GM18873 (cell line): Measurements from ENCODE around the gene NUDT1.

ENCODE experiments used
- ATAC-seq: cut with Tn5 transposase; IDR thresholded peaks from one replicate; pipeline ENCODE4 v1.9.1; 2021; ENCODE audit warnings: mild to moderate bottlenecking, moderate library complexity, moderate number of reproducible peaks; ENCODE audit not compliant: unreplicated experiment, low FRiP score

NUDT1 gene

DNA sequence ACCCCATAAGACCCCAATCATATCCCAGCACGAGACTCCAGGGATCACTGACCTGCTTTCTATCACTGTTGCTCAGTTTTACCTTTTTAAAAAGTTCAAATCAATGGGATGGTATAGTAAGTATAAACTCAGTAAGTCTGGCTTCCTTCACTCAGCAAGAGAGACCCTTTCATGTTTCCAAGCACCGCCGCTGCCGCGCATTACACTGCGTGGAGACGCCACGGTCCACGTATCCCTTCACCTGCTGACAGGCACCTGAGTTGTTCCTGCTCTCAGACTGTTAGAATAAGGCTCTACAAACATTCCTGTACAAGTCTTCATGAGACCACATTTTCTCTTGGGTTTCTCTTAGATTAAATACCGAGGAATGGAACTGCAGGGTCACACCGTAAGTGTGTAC, 37.6 kb upstream of the NUDT1 start:
- no peak for ATAC-seq

DNA sequence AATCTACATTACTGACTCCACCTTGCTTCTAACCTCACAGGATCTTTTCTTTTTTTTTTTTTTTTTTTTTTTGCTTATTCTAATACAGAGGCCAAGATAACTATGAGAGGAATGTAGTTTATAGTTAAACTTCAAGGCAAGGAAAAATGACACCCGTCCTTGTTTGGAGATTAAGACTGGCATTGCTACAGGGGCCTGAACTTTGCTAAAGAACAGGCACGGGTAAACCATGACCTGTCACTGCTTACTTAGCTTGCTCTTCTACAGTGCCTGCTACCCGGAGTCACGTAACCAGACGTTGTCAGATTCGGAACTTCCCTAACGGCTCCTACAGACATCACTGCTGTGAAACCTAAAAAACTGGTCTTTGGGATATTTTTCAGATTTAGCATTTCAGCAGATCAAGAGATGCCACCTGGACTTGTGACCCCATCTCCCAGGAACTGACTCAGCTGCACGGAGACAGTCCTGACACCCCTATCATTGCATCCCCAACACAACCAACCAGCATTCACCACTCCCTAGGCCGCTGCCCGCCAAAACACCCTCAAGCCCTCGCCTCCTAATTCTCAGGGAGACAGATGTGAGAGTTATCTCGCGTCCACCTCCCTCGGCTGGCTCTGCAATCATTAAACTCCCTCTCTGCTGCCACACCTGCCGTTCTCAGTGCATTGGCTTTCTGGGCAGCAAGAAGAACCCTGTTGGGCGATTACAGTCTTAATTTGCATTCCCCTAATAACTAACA, 36.8 kb upstream of the NUDT1 start:
- no peak for ATAC-seq

DNA sequence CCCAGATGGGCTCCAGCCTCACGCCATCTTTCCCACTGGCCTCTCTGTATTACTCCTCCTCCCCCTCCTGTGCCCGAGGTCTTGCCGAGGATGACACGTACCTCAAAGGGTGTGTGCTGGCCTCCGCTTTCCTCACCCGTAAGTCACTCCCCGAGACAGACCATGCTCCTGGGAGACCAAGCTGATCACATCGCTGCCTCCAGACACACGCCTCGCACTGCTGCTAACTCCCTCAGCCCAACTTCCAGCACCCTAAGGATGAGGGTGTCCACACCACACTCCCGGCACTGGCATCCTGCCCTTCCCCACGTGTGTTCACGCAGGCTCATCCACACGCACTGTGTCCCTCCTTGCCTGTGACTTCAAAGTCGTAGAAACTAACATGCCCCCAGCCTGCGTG, 33.3 kb upstream of the NUDT1 start:
- ATAC-seq: no peak

DNA sequence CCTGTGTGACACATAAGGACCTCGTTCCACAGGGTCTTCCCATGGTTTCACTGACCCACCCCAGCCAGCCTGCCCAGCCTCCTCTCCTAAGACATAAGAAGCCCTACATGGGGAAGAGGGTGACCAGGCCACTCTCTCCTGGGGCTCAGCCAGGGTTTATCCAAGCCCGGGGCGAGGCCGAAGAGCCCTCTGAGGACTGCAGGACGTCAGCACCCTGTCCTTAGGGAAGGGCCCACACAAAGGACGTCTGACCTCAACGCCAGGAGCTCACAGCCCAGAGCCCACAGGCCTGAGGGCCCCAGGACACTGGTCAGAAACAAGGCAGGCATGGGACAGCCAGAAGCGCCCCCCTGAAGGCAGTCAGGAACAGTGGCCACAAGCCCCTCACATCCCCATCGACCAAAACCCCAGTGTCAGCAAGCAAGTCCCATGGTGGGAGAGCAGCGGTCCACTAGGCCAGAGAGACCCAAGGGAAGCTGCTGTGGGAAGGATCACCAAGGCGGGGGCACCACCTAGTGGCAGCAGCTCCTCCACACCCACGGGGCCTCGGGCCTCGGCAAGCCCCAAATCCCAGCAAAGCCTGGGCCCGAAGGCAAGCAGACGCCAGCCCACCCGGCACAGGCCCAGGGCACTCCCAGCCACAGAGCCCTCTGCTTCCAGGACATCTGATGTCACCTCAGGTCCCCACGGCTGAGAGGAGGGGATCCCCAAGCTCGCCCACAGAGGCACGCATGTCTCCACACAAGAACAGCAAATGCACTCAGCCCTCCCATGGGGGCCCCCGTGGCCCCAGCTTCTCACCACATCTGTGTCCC, 32.7 kb upstream of the NUDT1 start:
- ATAC-seq: no peak

DNA sequence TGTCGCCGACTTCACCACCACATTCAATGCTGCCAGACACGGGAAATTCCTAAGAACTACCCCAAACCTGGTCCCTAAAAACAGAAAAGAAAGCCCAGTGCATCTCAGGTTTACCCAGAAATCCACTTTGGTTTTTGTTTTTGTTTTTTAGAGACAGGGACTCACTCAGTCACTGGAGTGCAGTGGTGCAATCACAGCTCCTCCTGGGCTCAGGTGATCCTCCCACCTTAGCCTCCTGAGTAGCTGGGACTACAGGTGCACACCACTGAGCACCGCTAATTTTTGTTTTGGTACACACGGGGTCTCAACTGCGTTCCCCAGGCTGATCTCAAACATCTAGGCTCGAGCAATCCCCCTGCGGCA, 32.1 kb upstream of the NUDT1 start:
- ATAC-seq: no peak

DNA sequence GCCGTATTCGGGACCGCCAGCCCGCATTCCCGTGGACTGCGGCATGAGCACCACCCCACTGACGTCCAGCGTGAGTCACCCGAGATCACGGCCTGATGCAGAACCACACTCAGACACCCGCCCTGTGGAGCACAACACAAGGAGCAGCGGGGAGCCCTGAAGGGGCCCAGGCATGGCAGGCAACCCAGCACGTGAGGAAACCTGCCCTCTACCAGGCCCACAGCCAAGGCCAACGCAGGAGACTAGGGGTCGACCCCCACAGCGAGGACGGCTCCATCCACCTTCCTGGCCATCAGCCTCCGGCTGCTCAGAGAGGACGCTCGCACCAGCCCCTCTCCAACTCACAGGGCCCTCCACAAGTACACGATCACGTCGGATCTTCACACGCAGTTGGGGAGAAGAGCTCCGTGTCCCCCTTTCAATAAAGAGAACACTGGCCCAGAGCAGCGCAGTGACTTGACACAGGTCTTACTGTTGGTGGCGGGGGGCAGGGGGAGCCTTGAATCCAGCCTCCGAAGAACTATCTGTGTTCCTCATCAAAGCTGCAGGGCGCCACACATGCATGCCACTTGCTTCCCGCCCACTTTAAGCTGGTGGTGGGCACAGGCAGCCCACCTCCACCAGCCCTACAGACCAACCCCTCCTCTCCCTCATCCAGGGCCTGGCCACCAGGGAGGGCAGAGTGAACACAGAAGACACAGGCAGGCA, 31.3 kb upstream of the NUDT1 start:
- no peak for ATAC-seq

DNA sequence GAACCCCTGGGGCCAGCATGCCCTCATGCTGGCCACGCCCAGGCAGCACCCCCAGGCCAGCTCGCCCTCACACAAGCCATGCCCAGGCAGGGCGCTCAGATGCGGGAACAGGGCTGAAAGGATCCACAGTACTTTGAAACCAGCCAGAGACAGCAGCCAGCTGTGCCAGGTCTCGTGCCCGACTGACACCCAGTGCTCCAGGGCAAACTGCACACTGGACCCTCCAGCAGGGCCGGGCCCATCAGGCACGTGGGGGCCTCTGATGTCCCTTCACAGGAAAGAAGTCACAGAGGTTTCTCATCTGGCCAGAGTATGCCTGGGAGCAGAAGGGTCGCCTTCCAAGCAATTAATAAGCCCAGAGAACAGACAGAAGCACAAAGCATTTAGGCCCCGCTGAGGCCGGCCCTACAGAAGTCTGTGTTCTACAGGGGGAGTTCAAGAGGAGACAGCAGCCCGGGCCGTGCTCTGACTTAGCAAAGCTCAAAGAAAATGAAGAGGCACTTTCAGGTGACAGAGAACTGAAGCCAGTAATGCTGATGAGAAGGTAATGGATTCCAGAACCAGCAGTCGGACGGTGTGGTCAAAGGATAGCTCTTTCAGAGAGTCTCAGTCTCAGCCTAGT, 30.7 kb upstream of the NUDT1 start:
- ATAC-seq: no peak

DNA sequence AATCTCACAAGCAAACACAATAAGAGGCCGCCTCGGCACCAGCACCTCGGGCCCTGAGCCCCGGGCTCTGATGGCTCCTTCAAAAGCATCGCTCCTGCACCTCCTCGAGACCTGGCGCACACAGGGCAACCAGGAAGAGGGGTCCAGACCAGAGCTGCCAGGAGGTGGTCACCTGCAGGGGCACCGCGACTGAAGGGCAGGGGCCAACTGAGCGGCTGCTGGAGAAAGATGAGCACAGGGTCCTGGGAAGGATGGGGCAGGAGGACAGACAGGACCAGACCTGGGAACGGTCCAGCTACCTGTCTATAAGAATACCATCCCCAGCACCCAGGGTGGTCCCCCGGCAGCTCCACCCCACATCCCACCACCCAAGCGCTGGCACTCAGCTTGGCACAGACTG, 30.1 kb upstream of the NUDT1 start:
- no peak for ATAC-seq

DNA sequence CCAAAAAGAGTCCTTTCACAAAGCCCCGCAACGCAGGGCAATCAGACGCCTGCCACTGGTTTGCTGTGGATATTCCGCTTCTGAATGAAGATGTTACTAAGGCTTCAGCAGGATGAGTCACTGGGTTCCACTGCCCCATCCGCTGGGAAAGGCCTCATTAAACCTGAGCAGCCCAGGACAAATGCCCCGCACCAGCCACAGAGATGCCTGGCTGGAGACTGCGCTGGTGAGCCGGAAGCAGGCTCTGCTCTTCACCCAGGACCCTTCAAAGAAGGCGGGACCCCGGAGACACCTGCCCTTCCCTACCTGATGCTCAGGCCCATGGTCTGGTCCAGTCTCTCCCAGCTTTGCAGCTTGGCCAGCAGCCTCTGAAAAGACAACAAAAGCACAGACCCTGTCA, 29.1 kb upstream of the NUDT1 start:
- ATAC-seq: no peak

DNA sequence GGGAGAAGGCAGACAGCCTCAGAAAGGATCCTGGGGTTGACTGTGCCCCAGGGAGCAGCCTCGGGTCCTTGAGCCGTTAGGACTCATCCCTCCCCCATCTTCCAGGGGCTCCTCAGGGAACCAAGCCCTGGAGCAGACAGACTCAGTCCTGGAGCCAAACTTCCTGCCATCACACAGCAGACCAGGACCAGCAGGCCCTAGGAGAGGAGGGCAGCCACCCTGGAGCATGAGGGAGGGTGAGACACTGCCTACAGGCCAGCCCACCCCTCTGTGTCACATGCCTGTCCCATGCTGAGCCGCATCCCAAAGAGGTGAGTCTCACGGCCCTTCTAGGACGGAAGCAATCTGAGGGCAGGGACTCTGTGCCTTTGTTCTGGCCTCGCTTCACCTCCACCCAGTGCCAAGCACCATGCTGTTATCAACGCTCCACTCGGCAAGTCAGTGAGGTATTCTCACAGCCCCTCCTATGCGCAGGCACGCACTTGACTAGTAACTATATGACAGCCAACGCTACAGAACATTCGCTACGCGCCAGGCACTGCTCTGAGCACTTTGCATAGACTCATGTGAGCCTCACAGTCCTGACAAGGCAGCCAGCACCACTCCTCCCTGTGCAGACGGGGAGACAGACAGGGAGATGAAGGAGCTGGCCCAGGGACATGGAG, 28.3 kb upstream of the NUDT1 start:
- ATAC-seq: no peak

DNA sequence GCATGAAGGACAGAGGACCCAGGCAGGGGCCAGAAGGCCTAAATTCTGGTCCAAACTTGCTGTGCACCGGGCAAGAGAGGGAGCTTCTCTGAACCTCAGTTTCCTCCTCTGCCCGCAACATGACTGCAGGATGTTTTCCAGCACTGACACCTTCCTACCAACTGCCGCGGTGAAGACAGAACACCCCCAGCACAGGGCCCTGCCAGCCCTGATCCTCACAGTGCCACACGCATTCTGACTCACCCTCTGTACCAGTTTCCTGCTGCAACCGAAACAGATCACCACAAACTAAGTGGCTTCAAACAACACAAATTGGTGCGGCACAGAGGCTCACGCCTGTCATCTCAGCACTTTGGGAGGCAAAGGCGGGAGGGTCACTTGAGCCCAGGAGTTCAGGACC, 27.4 kb upstream of the NUDT1 start:
- no peak for ATAC-seq

DNA sequence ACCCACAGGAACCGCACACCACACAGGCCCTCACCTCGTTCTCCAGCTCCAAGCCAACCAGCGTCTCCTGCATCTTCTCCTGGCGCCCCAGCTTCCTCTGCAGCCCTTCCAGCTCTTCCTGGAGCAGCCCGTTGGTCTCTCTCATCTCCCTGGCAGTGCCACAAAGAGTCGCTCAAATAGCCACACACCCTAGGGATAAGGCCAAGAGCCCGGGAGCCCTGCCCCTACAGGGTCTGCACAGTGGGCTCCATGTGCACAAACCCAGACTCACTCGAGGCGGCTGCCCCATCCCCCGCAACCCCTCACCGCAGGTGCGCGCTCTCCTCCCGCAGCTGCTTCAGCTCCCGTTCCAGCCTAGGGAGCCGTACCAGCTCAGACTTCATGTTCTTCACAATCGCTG, 26.2 kb upstream of the NUDT1 start:
- ATAC-seq: no peak

DNA sequence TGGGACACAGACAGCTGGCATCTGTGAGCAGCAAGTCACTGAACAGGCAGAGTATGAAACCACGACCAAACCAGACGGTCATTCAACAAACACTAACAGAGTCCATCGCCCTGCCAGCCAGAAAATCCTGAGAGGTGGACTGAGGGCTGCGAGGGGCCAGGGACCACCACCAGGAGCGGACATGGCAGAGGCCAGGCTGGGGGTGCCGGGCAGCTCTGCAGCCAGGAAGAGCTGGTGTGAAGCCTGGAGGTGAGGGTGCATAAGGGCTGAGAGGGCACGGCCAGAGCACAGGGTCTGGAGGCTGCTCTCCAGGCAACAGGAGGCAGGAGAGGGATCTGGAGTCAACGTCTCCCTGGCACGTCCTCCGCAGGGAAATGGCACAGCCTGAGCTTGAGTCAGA, 24.8 kb upstream of the NUDT1 start:
- ATAC-seq: no peak

DNA sequence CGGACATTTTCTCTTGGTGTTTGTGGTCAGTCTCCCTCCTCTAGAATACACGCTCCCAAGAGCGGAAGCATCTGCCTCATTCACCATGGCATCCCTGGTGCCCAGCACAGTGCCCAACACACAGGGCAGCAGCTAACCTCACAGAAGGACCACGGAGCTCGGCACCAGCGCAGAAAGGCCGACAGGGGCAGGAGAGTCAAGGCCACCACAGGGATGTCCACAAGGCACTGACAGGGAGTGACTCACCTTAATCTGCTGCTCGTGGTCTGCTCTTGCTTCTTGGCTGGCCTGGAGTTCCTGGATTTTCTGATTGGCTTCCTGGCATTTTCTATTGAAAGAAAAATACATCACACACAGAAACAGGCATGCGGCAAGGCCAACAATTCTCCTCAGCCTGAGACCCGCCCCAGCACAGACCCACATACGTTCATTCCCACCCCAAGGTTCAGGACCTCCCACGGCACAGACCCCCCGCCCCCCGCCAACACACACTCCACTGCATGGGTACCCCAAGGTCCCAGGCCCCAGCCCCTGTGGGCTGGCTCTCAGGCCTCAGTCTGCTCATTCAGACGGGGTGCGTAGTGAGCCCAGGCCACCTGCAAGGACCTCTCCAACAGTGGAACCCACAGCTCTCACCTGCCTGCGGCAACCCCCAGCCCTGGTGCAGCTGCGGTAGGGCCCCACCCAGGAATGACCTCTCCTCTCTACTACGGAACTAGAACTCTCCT, 24.1 kb upstream of the NUDT1 start:
- ATAC-seq: no peak

DNA sequence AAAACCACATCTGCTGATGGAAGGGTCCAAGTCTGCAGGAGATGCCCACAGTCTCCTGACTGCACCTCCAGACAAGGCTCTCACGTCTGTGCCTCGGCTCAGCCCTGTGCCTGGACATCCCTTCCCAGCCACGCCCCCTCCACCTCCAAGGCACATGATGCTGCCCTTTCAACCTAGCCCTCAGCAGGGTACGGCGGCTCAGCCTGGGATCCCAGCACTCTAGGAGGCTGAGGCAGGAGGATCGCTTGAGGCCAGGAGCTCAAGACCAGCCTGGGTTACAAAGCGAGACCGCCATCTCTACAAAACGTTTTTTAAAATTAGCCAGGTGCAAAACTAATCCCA, 23.6 kb upstream of the NUDT1 start:
- no peak for ATAC-seq

DNA sequence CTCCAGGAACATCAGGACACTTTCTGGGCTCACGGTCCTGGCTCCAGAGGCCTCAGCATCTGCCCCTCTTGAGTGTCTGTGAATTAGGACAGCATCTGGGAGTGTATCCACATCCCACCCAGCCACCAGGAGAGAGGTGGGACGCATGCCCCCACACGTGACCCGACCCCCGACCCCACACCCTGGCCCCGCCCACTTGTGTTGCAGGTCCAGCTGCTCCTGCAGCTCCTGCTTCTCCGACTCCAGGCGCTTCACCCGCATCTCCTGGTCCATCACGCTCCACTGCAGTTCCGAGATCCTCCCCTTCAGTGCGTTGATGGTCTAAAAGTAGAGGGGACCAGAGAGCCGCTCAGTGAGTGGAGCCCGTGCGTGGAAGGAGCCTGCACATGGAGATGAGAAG, 22.9 kb upstream of the NUDT1 start:
- ATAC-seq: no peak

DNA sequence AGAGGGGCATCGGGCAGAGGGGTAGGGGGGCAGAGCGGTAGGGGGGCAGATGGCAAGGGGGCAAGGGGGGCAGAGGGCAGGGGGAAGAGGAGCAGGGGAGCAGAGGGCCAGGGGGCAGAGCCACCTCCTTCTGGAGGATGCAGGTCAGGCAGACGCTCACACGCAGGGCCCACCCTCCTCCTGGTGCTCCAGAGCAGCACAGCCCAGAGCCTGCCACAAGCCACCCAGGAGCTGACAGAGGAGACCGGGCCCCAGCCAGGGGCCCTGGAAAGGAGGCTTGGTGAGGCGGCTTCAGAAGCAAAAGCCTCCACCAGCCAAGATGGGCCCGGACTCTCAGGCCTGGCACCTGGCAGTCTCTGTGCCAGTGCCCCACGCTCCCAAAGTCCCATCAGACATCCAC, 22.4 kb upstream of the NUDT1 start:
- ATAC-seq: no peak

DNA sequence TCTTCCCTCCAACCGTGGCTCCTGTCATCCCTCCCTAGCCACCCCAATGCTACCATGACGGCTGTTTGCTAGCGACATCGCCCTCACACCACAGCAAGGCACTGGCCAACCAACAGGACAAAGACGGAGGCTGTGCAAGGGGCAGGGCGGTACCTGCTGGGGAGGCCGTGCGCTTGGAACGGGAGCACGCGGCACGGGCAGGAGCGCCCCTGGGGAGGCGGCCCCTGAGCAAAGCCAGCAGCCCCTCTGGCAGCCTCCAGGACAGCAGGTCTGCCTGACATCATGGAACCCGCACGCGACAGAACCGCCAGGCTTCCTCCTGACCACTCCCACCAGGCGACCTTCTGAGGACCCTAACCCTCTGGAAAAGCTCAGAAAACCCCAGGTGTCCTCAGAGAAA, 22.0 kb upstream of the NUDT1 start:
- ATAC-seq: no peak

DNA sequence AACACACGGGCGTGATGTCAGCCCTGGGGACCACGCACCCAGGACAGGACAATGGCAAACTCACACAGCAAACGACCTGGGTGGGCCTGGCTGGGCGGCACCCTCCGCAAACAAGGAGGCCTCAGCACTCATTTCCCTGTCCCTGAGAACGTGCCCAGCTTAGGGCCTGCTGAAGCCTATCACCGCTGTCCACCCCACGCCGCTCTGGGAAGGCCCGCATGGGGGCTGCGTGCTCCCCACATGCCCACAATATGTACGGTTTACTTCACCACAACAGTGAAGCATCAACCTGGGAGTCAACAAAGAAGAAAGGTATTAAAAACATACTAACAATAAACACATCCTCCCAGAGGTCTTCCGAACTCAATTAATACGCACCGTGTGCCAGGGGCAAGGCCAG, 21.5 kb upstream of the NUDT1 start:
- no peak for ATAC-seq

DNA sequence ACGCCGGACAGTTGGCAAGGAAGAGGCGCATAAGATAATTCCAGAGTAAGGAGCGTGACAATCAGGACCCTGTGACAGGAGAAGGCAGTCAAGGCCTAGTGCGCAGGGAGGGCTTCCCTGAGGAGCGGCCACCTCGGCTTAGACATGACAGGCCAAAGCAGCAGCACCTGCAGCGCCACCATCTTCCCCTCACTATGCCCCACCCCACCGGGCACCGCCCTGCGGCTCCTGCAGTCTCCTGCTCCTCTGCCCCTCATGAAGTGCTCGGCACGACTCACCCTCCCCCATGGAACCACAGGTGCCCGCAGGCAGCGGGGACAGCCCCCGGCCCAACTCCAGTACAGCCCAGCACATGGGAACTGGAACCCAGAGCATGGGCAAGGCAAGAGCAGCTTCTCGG, 21.1 kb upstream of the NUDT1 start:
- no peak for ATAC-seq
